PC-9 (cell line): ENCODE measurements around the gene AHSG. TPM values are rescaled to one million over a fixed set of nuclear protein-coding genes. Genes with fewer than 3 reads are reported as not detected.

Source experiments
- BruUV-seq: library from RNA; stranded (reverse); fragments of 400-500 nt; replicated peaks from 2 replicates; lab custom pipeline; 2021; lab: Mats Ljungman, UMichigan
- CTCF ChIA-PET: fragments of 300-600 bp; sonication (Branson Sonifier 250); formaldehyde crosslinking; loops from one replicate; lab custom pipeline; 2022; ENCODE audit warnings: antibody characterized with exemption; lab: Charles Lee
- POLR2A ChIA-PET: fragments of 300-600 bp; sonication (Branson Sonifier 250); formaldehyde crosslinking; loops from one replicate; lab custom pipeline; 2022; ENCODE audit warnings: antibody characterized with exemption; ENCODE audit not compliant: unreplicated experiment; lab: Charles Lee
- DNase-seq, 2 experiments: peaks; one replicate each; pipeline versions ENCODE4 v3.0.0 to v3.0.0-alpha.2; 2015 to 2022; ENCODE audit warnings: mixed read lengths in 1 of 2
- H2AFZ ChIP-seq: fragments of 200-600 bp; sonication (generic); 2 replicates; pipeline ENCODE4 v1.8.1; 2017; ENCODE audit warnings: antibody characterized with exemption
- H3F3A ChIP-seq: fragments of 200-600 bp; sonication (generic); 2 replicates; pipeline ENCODE4 v1.8.1; 2017; ENCODE audit warnings: antibody characterized with exemption, mild to moderate bottlenecking, low read depth; ENCODE audit not compliant: insufficient read depth
- H3K27ac ChIP-seq: fragments of 200-600 bp; sonication (generic); 2 replicates; pipeline ENCODE4 v1.6.1; 2016; ENCODE audit warnings: mixed run types
- H3K27me3 ChIP-seq: fragments of 200-600 bp; sonication (generic); 2 replicates; pipeline ENCODE4 v1.6.1; 2016; ENCODE audit warnings: low read depth, mixed run types; ENCODE audit not compliant: insufficient read depth
- H3K36me3 ChIP-seq: fragments of 200-600 bp; sonication (generic); 2 replicates; pipeline ENCODE4 v1.6.1; 2016; ENCODE audit warnings: low read depth, mixed run types
- H3K4me1 ChIP-seq: fragments of 200-600 bp; sonication (generic); replicated peaks from 2 replicates; pipeline ENCODE4 v1.6.1; 2016; ENCODE audit warnings: mixed run types; ENCODE audit not compliant: insufficient read depth
- H3K4me2 ChIP-seq: fragments of 200-600 bp; sonication (generic); 2 replicates; pipeline ENCODE4 v1.6.1; 2017; ENCODE audit warnings: mixed run types
- H3K4me3 ChIP-seq: fragments of 200-600 bp; sonication (generic); 2 replicates; pipeline ENCODE4 v1.6.1; 2016; ENCODE audit warnings: mixed run types
- H3K79me2 ChIP-seq: fragments of 200-600 bp; sonication (generic); 2 replicates; pipeline ENCODE4 v1.6.1; 2017; ENCODE audit warnings: low read depth, mixed run types
- H3K9me2 ChIP-seq: fragments of 200-600 bp; sonication (generic); 2 replicates; pipeline ENCODE4 v1.8.1; 2017; ENCODE audit warnings: mild to moderate bottlenecking; ENCODE audit not compliant: insufficient read depth
- H3K9me3 ChIP-seq: fragments of 200-600 bp; sonication (generic); 2 replicates; pipeline ENCODE4 v1.8.1; 2016; ENCODE audit warnings: low read depth; ENCODE audit not compliant: insufficient read depth
- H4K20me1 ChIP-seq: fragments of 200-600 bp; sonication (generic); 2 replicates; pipeline ENCODE4 v1.8.1; 2017; ENCODE audit not compliant: insufficient read depth
- EZH2 ChIP-seq: fragments of 200-600 bp; sonication (generic); IDR thresholded peaks from 2 replicates; pipeline ENCODE4 v1.8.0; 2017; ENCODE audit warnings: antibody characterized with exemption, low read depth
- intact Hi-C: fragments of 100-400 bp; cut with micrococcal nuclease; formaldehyde crosslinking; loops from one replicate; pipeline ENCODE4 v1.10.0; 2022; ENCODE audit not compliant: unreplicated experiment
- total RNA-seq: library from RNA; stranded (reverse); gene quantifications from 2 replicates; pipeline ENCODE4 v1.2.3, GENCODE V29; 2021
- TF ChIP-seq, protein P1 (sequence below): fragments of 200-600 bp; sonication (generic); conservative IDR thresholded peaks from 2 replicates; pipeline ENCODE4 v1.6.1; 2017; ENCODE audit warnings: mixed run types, antibody characterized with exemption, mild to moderate bottlenecking, moderate library complexity

The AHSG gene
- total RNA-seq, 1 experiment from 2014 or later = not detected

DNA sequence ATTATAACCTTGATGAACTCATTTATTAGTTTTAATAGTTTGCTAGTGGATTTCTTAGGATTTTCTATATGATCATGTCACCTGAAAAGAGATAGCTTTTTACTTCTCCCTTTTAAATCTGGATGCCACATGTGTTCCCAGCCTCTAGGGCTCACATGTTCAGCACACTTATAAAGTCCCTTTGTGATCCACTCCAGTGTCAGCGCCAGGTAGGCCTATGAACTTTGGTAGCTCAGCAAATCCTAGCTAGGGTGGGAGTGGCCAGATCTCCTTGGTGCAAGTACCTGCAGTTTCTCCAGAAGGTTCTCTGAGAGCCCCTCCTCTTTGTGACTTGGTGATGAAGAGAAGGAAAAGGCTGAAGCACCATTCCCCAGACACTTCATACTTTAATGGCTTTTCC, 36.0 kb downstream of the AHSG start:
- Histone ChIP-seq H3K9me2 (no peaks in the 10 kb centered on the region), H3K79me2 (no peaks in the 10 kb centered on the region), H3K27me3 (no peaks in the 10 kb centered on the region), H3K27ac (no peak overlapping the region), H3K4me2 (no peak overlapping the region), H3K4me1 (peaks cover 14% of the 10 kb centered on the region), H3K4me3 (no peak overlapping the region), H3K9me3 (no peaks in the 10 kb centered on the region), H3F3A (0 out of 2 replicates have a peak, but pooled peaks cover 6% of the 10 kb centered on the region), H2AFZ (no peak overlapping the region), H4K20me1 (no peaks in the 10 kb centered on the region), H3K36me3 (no peaks in the 10 kb centered on the region)
- DNase-seq = no peak
- ChIA-PET POLR2A (no interaction called here), CTCF (no interaction called here)
- no TSS peak for BruUV-seq
- intact Hi-C loops = no loop called here
- TF ChIP-seq, protein P1, sequence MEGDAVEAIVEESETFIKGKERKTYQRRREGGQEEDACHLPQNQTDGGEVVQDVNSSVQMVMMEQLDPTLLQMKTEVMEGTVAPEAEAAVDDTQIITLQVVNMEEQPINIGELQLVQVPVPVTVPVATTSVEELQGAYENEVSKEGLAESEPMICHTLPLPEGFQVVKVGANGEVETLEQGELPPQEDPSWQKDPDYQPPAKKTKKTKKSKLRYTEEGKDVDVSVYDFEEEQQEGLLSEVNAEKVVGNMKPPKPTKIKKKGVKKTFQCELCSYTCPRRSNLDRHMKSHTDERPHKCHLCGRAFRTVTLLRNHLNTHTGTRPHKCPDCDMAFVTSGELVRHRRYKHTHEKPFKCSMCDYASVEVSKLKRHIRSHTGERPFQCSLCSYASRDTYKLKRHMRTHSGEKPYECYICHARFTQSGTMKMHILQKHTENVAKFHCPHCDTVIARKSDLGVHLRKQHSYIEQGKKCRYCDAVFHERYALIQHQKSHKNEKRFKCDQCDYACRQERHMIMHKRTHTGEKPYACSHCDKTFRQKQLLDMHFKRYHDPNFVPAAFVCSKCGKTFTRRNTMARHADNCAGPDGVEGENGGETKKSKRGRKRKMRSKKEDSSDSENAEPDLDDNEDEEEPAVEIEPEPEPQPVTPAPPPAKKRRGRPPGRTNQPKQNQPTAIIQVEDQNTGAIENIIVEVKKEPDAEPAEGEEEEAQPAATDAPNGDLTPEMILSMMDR = no peak
- no peak for TF ChIP-seq EZH2

DNA sequence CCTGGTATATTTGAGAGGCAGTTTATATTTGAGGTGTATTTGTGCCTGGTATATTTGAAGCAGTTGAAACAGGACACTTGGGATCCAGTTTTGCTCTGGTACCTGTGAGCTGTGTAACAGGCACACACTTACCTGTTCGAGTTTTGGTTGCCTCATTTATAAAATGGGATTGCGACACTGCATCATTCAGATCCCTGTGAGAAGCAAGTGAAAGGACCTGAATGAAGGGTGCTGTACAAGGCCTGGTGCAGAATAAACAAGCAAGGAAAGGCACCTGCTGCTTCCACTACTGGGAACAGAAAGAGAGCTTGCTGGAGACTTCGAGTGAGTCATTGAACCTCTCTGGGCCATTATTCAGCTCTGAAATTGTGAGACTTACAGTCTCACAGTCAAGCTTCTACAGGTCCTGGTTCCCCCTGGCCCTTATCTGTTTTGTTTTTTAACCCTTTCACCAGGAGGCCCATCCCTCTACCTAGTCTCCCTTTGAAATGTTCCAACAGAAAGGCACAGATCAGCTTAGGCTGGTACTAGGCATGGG, 38.9 kb downstream of the AHSG start:
- Histone ChIP-seq H3K4me3 (no peak overlapping the region), H2AFZ (no peak overlapping the region), H3K9me3 (no peaks in the 10 kb centered on the region), H3K36me3 (no peaks in the 10 kb centered on the region), H3K4me1 (no peaks in the 10 kb centered on the region), H3K27me3 (no peaks in the 10 kb centered on the region), H4K20me1 (no peaks in the 10 kb centered on the region), H3K9me2 (no peaks in the 10 kb centered on the region), H3K4me2 (no peak overlapping the region), H3F3A (no peaks in the 10 kb centered on the region), H3K27ac (no peak overlapping the region), H3K79me2 (no peaks in the 10 kb centered on the region)
- intact Hi-C loops = no loop called here
- BruUV-seq = no TSS peak
- no peak for DNase-seq
- POLR2A ChIA-PET = no interaction called here
- no peak for TF ChIP-seq EZH2
- TF ChIP-seq, protein P1 = no peak
- CTCF ChIA-PET = no interaction called here

DNA sequence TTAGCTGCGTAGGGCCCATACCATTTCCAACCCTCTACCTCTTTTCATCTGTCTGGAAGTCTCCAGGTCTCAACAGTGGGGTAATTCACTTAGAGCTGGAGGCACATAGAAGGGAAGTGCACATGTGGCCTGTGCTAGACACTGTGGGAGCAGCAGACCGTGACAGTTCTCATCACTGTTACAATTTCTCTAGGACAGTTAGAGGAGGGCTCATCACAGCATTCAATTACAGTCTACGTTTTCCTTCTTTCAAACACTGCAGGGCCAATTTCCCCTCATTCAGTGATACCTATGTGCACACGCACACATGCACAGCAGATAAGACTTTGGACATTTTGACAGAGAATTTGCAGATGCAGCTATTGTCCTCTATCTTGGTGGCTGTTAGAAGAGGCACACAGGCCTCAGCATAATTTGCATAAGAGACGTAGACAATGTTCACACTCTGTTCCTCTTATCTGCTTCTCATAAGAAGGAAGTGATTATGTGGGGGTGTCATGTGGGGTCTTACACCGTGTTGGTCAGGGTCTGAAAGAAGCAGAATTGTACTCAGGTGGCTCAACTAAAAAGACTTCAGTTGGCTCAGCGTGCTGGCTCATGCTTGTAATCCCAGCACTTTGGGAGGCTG, 40.3 kb downstream of the AHSG start:
- no peak overlapping the region for H3K27ac ChIP-seq
- no TSS peak for BruUV-seq
- no peak overlapping the region for H3K4me2 ChIP-seq
- no peaks in the 10 kb centered on the region for H3K79me2 ChIP-seq
- H3K9me2 ChIP-seq = no peaks in the 10 kb centered on the region
- ChIA-PET POLR2A (no interaction called here), CTCF (no interaction called here)
- H3K4me3 ChIP-seq = no peak overlapping the region
- no peaks in the 10 kb centered on the region for H3F3A ChIP-seq
- no peaks in the 10 kb centered on the region for H3K36me3 ChIP-seq
- no peaks in the 10 kb centered on the region for H3K9me3 ChIP-seq
- intact Hi-C loops = no loop called here
- H4K20me1 ChIP-seq = no peaks in the 10 kb centered on the region
- H2AFZ ChIP-seq = no peak overlapping the region
- no peaks in the 10 kb centered on the region; the same call in 1 of the 2 replicates for H3K27me3 ChIP-seq
- H3K4me1 ChIP-seq = no peaks in the 10 kb centered on the region
- TF ChIP-seq, protein P1 = no peak
- TF ChIP-seq EZH2 = no peak
- no peak for DNase-seq
